T-cell (primary cell): ENCODE data around the gene POLR1D. TPM values are rescaled to one million over a fixed set of nuclear protein-coding genes. Genes with fewer than 3 reads are reported as not detected.
A peak's percentile ranks its signal among the peaks of the same experiment; 100 is the strongest.

Experiments used
- ATAC-seq, 4 experiments: fragments of 200-7000 bp in 3 of 4; fragments of 150-1000 bp in 1 of 4; cut with Tn5 transposase; replicated peaks in 1 of 4; 1 replicate in 3 of 4; 2 replicates in 1 of 4; pipeline ENCODE4 v1.10.0; 2021; ENCODE audit warnings: moderate library complexity in 3 of 4, mild to moderate bottlenecking in 2 of 4, moderate number of reproducible peaks in 1 of 4
- CTCF ChIA-PET, 2 donors: fragments of 300-600 bp; sonication (Branson Sonifier 250); formaldehyde crosslinking; loops; one replicate each; lab custom pipeline; 2022; ENCODE audit warnings: antibody characterized with exemption in 2 of 2; lab: Charles Lee
- POLR2A ChIA-PET, 2 donors: fragments of 300-600 bp; sonication (Branson Sonifier 250); formaldehyde crosslinking; loops; one replicate each; lab custom pipeline; 2022; ENCODE audit warnings: antibody characterized with exemption in 2 of 2; lab: Charles Lee
- DNase-seq, 35 experiments: peaks; one replicate each; pipeline versions ENCODE4 v3.0.0 to v3.0.0-alpha.2; 2013 to 2023
- H3K27ac ChIP-seq: one replicate; pipeline ENCODE4 v1.5.1; 2013; ENCODE audit warnings: low read length
- H3K27me3 ChIP-seq, 2 experiments: replicated peaks in 1 of 2; 1 replicate in 1 of 2; 2 replicates in 1 of 2; pipeline versions ENCODE4 v1.6.1 to v1.7.0; 2013; ENCODE audit warnings: low read length in 1 of 2, mixed read lengths in 1 of 2; ENCODE audit not compliant: control insufficient read depth in 2 of 2, insufficient read depth in 2 of 2; ENCODE audit errors: extremely low read depth in 1 of 2
- H3K36me3 ChIP-seq, 2 donors: 1 replicate in 1 of 2; 2 replicates in 1 of 2; pipeline versions ENCODE4 v1.6.1 to v1.7.0; 2013; ENCODE audit warnings: low read length in 1 of 2; ENCODE audit not compliant: control insufficient read depth in 2 of 2, insufficient read depth in 1 of 2; ENCODE audit errors: extremely low read depth in 1 of 2
- H3K4me1 ChIP-seq, 2 experiments: 1 replicate in 1 of 2; 2 replicates in 1 of 2; pipeline versions ENCODE4 v1.6.1 to v1.7.0; 2013; ENCODE audit warnings: low read length in 2 of 2, mixed read lengths in 1 of 2; ENCODE audit not compliant: insufficient read depth in 2 of 2, control insufficient read depth in 1 of 2; ENCODE audit errors: extremely low read depth in 1 of 2
- H3K4me3 ChIP-seq, 2 donors: 1 replicate in 1 of 2; 2 replicates in 1 of 2; pipeline versions ENCODE4 v1.5.1 to v1.7.0; 2013; ENCODE audit warnings: mild to moderate bottlenecking in 2 of 2, low read length in 1 of 2, moderate library complexity in 1 of 2; ENCODE audit not compliant: control insufficient read depth in 1 of 2; ENCODE audit errors: extremely low read depth in 1 of 2
- H3K9me3 ChIP-seq: 2 replicates; pipeline ENCODE4 v1.7.0; 2013
- H3K27ac Mint-ChIP-seq, 2 donors: one replicate each; pipeline ENCODE4 v1.8.0; 2020 to 2021; ENCODE audit warnings: mild to moderate bottlenecking in 2 of 2, mixed read lengths in 2 of 2
- H3K27me3 Mint-ChIP-seq, 2 donors: one replicate each; pipeline ENCODE4 v1.8.0; 2021 to 2022; ENCODE audit warnings: mixed read lengths in 2 of 2
- H3K36me3 Mint-ChIP-seq: one replicate; pipeline ENCODE4 v1.8.0; 2021; ENCODE audit warnings: mixed read lengths
- H3K4me1 Mint-ChIP-seq, 3 donors: one replicate each; pipeline ENCODE4 v1.8.0; 2020 to 2022; ENCODE audit warnings: mixed read lengths in 3 of 3, mild to moderate bottlenecking in 1 of 3
- H3K4me3 Mint-ChIP-seq, 3 donors: one replicate each; pipeline ENCODE4 v1.8.0; 2020 to 2022; ENCODE audit warnings: mild to moderate bottlenecking in 3 of 3, mixed read lengths in 3 of 3, moderate library complexity in 3 of 3
- H3K9me3 Mint-ChIP-seq, 3 donors: one replicate each; pipeline ENCODE4 v1.8.0; 2020 to 2022; ENCODE audit warnings: mixed read lengths in 3 of 3
- WGBS: methylation state at CpG from one replicate; pipeline ENCODE4 v1.1.5; 2013; ENCODE audit warnings: missing lambda C conversion rate; ENCODE audit not compliant: insufficient coverage; 5-methylcytosine and 5-hydroxymethylcytosine counted together
- total RNA-seq, 35 experiments: library from RNA in 6 of 35; stranded (reverse) in 6 of 35; fragments of 120-200 nt in 1 of 35; gene quantifications; one replicate each; pipeline versions ENCODE4 v1.2.1 to v1.2.4 and lab custom pipeline; 2013 to 2026

Gene POLR1D
- total RNA-seq, 5 donors from 2014 or later (not counting 1 experiment from before 2014, with no cell fraction given), result 136 to 167 (median 139) TPM

GRCh38 chr13:27583645-27584044, 38.0 kb upstream of the POLR1D start:
- H3K9me3 ChIP-seq, result no peaks in the 10 kb centered on the region
- Mint-ChIP-seq H3K4me3 (no peak overlapping the region), H3K9me3 (peaks cover 0 to 3% (median 2%) of the 10 kb centered on the region in 3 donors), H3K4me1 (peaks cover 25 to 44% (median 37%) of the 10 kb centered on the region in 3 donors), H3K27me3 (no peaks in the 10 kb centered on the region), H3K36me3 (peaks cover 19% of the 10 kb centered on the region), H3K27ac (peak overlapping the region; percentile 36 to 70)
- H3K4me1 ChIP-seq, result peaks cover 3 to 6% of the 10 kb centered on the region in 2 experiments
- peaks cover 0 to 5% of the 10 kb centered on the region in 2 donors for H3K36me3 ChIP-seq
- ATAC-seq (no peak), DNase-seq (peak in 1 of 35 experiments; percentile 15)
- WGBS, result 35% methylated on average over 2 of the region's 4 CpGs
- H3K27me3 ChIP-seq, result no peaks in the 10 kb centered on the region
- no peak overlapping the region for H3K27ac ChIP-seq
- ChIA-PET CTCF (no interaction called here), POLR2A (no interaction called here)
- no peak overlapping the region for H3K4me3 ChIP-seq

GRCh38 chr13:27587095-27587746, 34.5 kb upstream of the POLR1D start:
- peaks cover 13% of the 10 kb centered on the region for H3K36me3 Mint-ChIP-seq
- H3K27ac Mint-ChIP-seq, result peak overlapping the region in 1 of 2 donors; percentile 57
- H3K27ac ChIP-seq, result no peak overlapping the region
- 18% methylated on average over 2 of the region's 5 CpGs for WGBS
- H3K4me3 Mint-ChIP-seq, result no peak overlapping the region
- no peaks in the 10 kb centered on the region for H3K27me3 ChIP-seq
- no peak for ATAC-seq
- no peaks in the 10 kb centered on the region for H3K27me3 Mint-ChIP-seq
- H3K4me3 ChIP-seq, result no peak overlapping the region
- H3K4me1 ChIP-seq, result peaks cover 3 to 6% of the 10 kb centered on the region in 2 experiments
- ChIA-PET CTCF (interaction anchor here in 1 of 2 donors (0.7 kb wide), 1 partner anchor 45 kb away, joined by 10 read pairs; no protein-coding TSS in a partner anchor), POLR2A (no interaction called here)
- no peaks in the 10 kb centered on the region for H3K9me3 ChIP-seq
- H3K4me1 Mint-ChIP-seq, result peaks cover 22 to 36% (median 35%) of the 10 kb centered on the region in 3 donors
- H3K9me3 Mint-ChIP-seq, result peaks cover 0 to 3% (median 2%) of the 10 kb centered on the region in 3 donors
- no peak for DNase-seq
- H3K36me3 ChIP-seq, result no peaks in the 10 kb centered on the region

GRCh38 chr13:27588405-27588804, 33.3 kb upstream of the POLR1D start:
- no peak overlapping the region for H3K4me3 Mint-ChIP-seq
- no peaks in the 10 kb centered on the region for H3K27me3 Mint-ChIP-seq
- Histone ChIP-seq H3K4me3 (no peak overlapping the region), H3K4me1 (peaks cover 1 to 9% of the 10 kb centered on the region in 2 experiments), H3K9me3 (no peaks in the 10 kb centered on the region), H3K36me3 (no peaks in the 10 kb centered on the region), H3K27me3 (no peaks in the 10 kb centered on the region), H3K27ac (no peak overlapping the region)
- DNase-seq, result no peak
- peaks cover 13% of the 10 kb centered on the region for H3K36me3 Mint-ChIP-seq
- ChIA-PET POLR2A (interaction anchor here in 1 of 2 donors (0.5 kb wide), 1 partner anchor 1988 kb away, joined by 3 read pairs; no protein-coding TSS in a partner anchor), CTCF (interaction anchor here in 1 of 2 donors (1.4 kb wide), 1 partner anchor 15 kb away, joined by 8 read pairs; no protein-coding TSS in a partner anchor)
- peaks cover 18 to 30% (median 29%) of the 10 kb centered on the region in 3 donors for H3K4me1 Mint-ChIP-seq
- H3K9me3 Mint-ChIP-seq, result peaks cover 0 to 3% (median 2%) of the 10 kb centered on the region in 3 donors
- WGBS, result no CpG with 5 or more reads among the region's 1 CpG
- ATAC-seq, result no peak
- H3K27ac Mint-ChIP-seq, result no peak overlapping the region

GRCh38 chr13:27592865-27593264, 28.8 kb upstream of the POLR1D start:
- H3K9me3 Mint-ChIP-seq, result peaks cover 0 to 3% (median 2%) of the 10 kb centered on the region in 3 donors

GRCh38 chr13:27593267-27593666, 28.4 kb upstream of the POLR1D start:
- no peak for ATAC-seq
- ChIA-PET CTCF (no interaction called here), POLR2A (interaction anchor here in 1 of 2 donors (0.7 kb wide), 1 partner anchor 9 kb away, joined by 3 read pairs; no protein-coding TSS in a partner anchor)
- peaks cover 0 to 2% (median 2%) of the 10 kb centered on the region in 3 donors for H3K4me1 Mint-ChIP-seq
- WGBS, result 100% methylated on average over 1 of the region's 3 CpGs
- peaks cover 0 to 2% (median 2%) of the 10 kb centered on the region in 3 donors for H3K9me3 Mint-ChIP-seq
- no peak overlapping the region for H3K27ac Mint-ChIP-seq
- H3K9me3 ChIP-seq, result no peaks in the 10 kb centered on the region
- no peaks in the 10 kb centered on the region for H3K36me3 ChIP-seq
- H3K4me3 Mint-ChIP-seq, result no peak overlapping the region
- DNase-seq, result no peak
- no peak overlapping the region for H3K27ac ChIP-seq
- H3K36me3 Mint-ChIP-seq, result peaks cover 7% of the 10 kb centered on the region
- no peak overlapping the region for H3K4me3 ChIP-seq
- no peaks in the 10 kb centered on the region for H3K27me3 Mint-ChIP-seq
- no peaks in the 10 kb centered on the region for H3K27me3 ChIP-seq
- peaks cover 0 to 3% of the 10 kb centered on the region in 2 experiments for H3K4me1 ChIP-seq

More at GRCh38 chr13:27592865-27593264, 28.8 kb upstream of the POLR1D start:
- no peak overlapping the region for H3K4me3 Mint-ChIP-seq
- CTCF ChIA-PET, result no interaction called here
- H3K36me3 Mint-ChIP-seq, result peaks cover 10% of the 10 kb centered on the region
- H3K27ac ChIP-seq, result no peak overlapping the region
- H3K9me3 ChIP-seq, result no peaks in the 10 kb centered on the region
- POLR2A ChIA-PET, result interaction anchor here in 1 of 2 donors (0.7 kb wide), 1 partner anchor 8 kb away, joined by 3 read pairs; no protein-coding TSS in a partner anchor
- H3K4me1 ChIP-seq, result peaks cover 0 to 3% of the 10 kb centered on the region in 2 experiments
- no peak for ATAC-seq
- no peaks in the 10 kb centered on the region for H3K36me3 ChIP-seq
- no peak overlapping the region for H3K27ac Mint-ChIP-seq
- H3K4me3 ChIP-seq, result no peak overlapping the region
- DNase-seq, result no peak
- H3K27me3 ChIP-seq, result no peaks in the 10 kb centered on the region
- peaks cover 0 to 6% (median 6%) of the 10 kb centered on the region in 3 donors for H3K4me1 Mint-ChIP-seq
- no peaks in the 10 kb centered on the region for H3K27me3 Mint-ChIP-seq

GRCh38 chr13:27595055-27595811, 26.5 kb upstream of the POLR1D start:
- Mint-ChIP-seq H3K9me3 (no peaks in the 10 kb centered on the region), H3K27me3 (no peaks in the 10 kb centered on the region), H3K4me1 (peaks cover 0 to 11% (median 5%) of the 10 kb centered on the region in 3 donors), H3K36me3 (no peaks in the 10 kb centered on the region), H3K27ac (no peak overlapping the region), H3K4me3 (no peak overlapping the region)
- DNase-seq (no peak), ATAC-seq (no peak)
- CTCF ChIA-PET, result no interaction called here
- whole genome bisulfite sequencing, result 85% methylated on average over 2 of the region's 2 CpGs
- no peaks in the 10 kb centered on the region for H3K36me3 ChIP-seq
- no peaks in the 10 kb centered on the region for H3K27me3 ChIP-seq
- POLR2A ChIA-PET, result no interaction called here
- no peak overlapping the region for H3K27ac ChIP-seq
- H3K4me3 ChIP-seq, result no peak overlapping the region
- H3K4me1 ChIP-seq, result peaks cover 0 to 3% of the 10 kb centered on the region in 2 experiments
- no peaks in the 10 kb centered on the region for H3K9me3 ChIP-seq
